Measurements from ENCODE around the gene TEX28. TPM values are rescaled to one million over a fixed set of nuclear protein-coding genes. Genes with fewer than 3 reads are reported as not detected.
A peak's percentile ranks its signal among the peaks of the same experiment; 100 is the strongest.
"Not testable (repeated sequence)": the region's sequence is repeated elsewhere in the genome, so short reads cannot be mapped to it uniquely, and the experiment has no call there.

Gene TEX28
- total RNA-seq, 1 experiment from 2014 or later: not detected

GRCh38 chrX:154310616-154311536 is 16.0 kb upstream of the TEX28 start:
- DNase-seq (ENCODE audit: low read depth): no peak

- DNase-seq (ENCODE audit: low read depth): no peak
Observed at GRCh38 chrX:154309041-154309775, 14.3 kb upstream of the TEX28 start.

DNA sequence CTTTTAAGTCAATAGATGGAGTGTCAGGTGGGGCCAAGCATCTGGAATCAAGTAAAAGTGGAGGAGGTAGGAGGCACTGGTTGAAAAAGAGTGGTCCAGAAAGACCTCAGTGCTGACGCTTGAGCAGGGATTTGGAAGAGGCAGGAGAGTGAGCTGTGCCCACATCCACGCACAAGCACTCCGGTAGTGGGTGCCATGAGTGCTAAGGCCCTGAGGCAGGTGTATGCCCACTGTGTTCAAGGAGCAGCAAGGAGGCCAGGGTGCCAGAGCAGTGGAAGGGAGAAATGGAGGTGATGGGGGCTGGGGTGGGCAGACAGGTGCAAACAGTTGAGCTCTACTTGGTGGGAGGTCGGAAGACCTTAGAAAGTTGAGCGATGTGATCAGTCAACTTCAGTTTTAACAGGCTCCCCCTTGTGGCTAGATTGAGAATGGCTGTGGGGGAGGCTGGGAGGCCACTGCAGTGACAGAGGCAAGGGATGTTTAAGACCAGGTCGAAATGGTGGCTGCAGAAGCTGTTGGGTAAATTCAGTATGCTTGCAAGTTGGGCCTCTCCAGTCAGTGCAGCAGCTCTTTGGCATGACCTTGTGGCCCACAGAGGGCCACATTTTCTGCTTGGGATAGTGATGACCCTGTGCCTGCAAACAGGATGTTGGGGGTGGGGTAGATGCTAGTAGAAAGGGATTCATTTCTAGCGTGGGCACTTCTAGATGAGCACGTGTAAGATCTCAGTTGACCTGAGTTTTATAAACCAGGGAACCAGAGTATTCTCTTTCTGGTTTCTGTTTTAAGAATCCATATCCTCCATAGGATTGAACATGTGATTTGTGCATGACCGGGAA is 13.4 kb upstream of the TEX28 start:
- peak; percentile 18 for DNase-seq (ENCODE audit: low read depth)

DNA sequence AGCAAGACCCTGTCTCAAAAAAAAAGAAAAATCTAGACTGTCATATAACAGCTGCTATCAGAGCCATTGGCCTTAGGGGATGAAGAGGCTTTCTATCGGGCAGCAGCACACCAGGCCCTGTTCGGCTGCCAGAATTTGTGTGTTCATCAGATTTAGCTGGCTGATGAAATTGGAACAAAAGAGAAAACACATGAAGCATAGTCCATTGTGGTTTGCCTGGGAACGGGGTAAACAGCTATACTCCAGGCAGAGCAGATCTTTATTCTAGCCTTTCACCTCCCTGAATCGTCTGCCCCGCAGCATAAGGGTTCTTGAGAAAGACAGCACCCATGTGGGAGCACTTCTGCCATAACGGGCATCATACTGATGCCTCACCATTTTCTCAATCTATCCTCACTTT is 12.3 kb upstream of the TEX28 start:
- no peak for DNase-seq (ENCODE audit: low read depth)

GRCh38 chrX:154305541-154306205 is 10.7 kb upstream of the TEX28 start:
- DNase-seq (ENCODE audit: low read depth): no peak

DNA sequence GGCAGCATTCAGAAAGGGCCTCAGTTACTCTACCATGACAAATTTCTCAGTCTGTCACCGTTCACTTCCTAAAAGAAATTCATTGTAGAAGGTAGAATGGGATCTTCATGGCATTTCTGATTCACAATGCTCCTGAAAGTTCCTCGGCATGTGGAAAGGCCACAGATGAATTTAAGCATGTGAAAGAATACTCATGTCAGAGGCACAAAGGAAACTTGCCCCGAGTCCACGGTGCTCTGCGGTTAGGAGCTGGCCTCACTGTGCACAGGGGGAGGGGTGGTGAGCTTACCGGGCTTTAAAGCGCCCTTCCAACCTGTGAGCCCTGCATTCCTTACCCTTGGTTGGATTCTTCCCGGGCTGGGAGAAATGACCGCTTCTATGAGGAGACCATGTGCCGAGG is 9.9 kb upstream of the TEX28 start:
- no peak for DNase-seq (ENCODE audit: low read depth)

GRCh38 chrX:154303476-154303875 is 8.6 kb upstream of the TEX28 start:
- no peak for DNase-seq (ENCODE audit: low read depth)

GRCh38 chrX:154302998-154303397 is 8.1 kb upstream of the TEX28 start:
- not testable (repeated sequence) for DNase-seq (ENCODE audit: low read depth)

GRCh38 chrX:154300816-154301215 is 5.9 kb upstream of the TEX28 start:
- DNase-seq (ENCODE audit: low read depth): no peak

GRCh38 chrX:154298312-154298711 is 3.4 kb upstream of the TEX28 start:
- no peak for DNase-seq (ENCODE audit: low read depth)

GRCh38 chrX:154296731-154297130 is 1.8 kb upstream of the TEX28 start:
- DNase-seq (ENCODE audit: low read depth): no peak

- no peak for DNase-seq (ENCODE audit: low read depth)
Observed at GRCh38 chrX:154295664-154296310, 863 bp upstream of the TEX28 start, which contains the start of gene TKTL1. Gene TKTL1, plus strand, starts transcription at chrX:154295795. Its CDS starts 65 bp downstream, at chrX:154295860.

- DNase-seq (ENCODE audit: low read depth): not testable (repeated sequence)
Observed at GRCh38 chrX:154286406-154286805, 8.5 kb downstream of the TEX28 start.

DNA sequence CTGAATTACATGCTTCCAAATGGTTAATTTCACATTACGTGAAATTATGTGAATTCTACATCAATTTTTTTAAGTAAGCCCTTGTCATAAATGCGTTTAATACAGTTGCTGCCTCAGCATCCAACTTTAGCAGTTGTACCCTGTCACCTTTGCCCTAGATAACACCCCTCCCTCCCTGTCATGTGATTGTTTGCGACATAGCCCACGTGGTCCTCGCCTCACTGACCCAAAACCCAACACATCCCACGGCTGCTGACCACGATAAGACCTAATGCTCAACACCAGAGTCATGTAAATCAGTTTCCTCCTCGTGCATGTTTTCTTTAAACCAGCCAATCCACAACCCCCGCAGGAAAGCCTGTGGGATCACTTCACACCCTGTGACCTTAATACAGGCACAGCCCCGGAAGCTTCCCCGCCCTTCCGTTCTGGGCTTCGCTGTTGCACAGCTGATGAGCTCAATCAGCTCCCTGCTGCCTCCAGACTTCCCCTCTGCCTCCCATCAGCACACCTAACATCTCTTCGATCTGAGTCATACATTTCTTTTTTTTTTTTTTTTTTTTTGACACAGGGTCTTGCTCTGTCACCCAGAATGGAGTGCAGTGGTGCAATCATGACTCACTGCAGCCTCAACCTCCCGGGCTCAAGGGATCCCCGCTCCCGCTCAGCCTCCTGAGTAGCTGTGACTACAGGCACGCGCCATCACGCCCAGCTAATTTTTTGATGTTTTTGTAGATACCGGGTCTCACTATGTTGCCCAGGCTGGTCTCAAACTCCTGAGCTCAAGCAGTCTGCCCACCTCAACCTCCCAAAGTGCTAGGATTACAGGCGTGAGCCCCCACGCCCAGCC is 10.2 kb downstream of the TEX28 start:
- DNase-seq (ENCODE audit: low read depth): not testable (repeated sequence)

GRCh38 chrX:154269245-154269644 is 25.7 kb downstream of the TEX28 start:
- not testable (repeated sequence) for DNase-seq (ENCODE audit: low read depth)

DNA sequence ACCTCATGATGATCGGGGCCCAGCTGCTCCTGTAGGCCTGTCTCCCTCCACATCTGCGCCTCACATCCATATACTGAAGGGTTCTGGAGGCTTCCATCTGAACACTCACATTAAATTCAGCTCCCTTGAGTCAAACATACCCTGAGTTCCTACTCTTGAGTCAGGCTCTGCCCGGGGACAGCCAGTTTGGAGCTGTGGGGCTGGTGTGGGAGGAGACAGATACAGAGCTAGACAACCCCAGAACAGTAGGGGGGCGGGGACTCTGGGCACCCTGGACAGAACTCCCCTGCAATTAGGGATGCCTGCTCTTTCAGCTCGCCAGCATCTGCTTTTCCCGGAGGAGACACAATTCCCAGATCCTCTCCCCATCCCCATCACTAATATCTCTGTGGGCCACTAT is 31.9 kb downstream of the TEX28 start:
- DNase-seq (ENCODE audit: low read depth): not testable (repeated sequence)

DNA sequence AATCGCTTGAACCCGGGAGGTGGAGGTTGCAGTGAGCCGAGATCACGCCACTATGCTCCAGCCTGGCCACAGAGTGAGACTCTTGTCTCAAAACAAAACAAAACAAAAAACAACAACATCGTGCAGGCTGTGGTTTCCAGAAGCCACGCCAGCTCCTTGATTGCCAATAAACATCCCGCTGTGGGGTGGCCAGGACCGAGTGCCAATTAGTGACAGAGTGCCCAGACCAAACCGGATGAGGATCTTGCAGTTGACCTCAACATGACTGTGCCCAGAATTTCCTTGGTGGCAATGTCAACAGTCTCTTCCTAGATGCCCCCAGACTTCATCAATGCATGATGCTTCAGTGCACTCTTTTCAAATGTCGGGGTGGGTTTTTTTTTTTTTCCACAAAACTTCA is 36.2 kb downstream of the TEX28 start:
- DNase-seq (ENCODE audit: low read depth): not testable (repeated sequence)

GRCh38 chrX:154257282-154257681 is 37.6 kb downstream of the TEX28 start, which contains the start of gene OPN1MW3:
Gene OPN1MW3, plus strand, starts transcription at chrX:154257582. Its CDS starts 38 bp downstream, at chrX:154257620.
- not testable (repeated sequence) for DNase-seq (ENCODE audit: low read depth)

GRCh38 chrX:154248076-154248475 is 46.8 kb downstream of the TEX28 start:
- DNase-seq (ENCODE audit: low read depth): not testable (repeated sequence)
